ENCODE data around the gene ZNF689.
A peak's percentile ranks its signal among the peaks of the same experiment; 100 is the strongest.

ZNF689 gene

DNA sequence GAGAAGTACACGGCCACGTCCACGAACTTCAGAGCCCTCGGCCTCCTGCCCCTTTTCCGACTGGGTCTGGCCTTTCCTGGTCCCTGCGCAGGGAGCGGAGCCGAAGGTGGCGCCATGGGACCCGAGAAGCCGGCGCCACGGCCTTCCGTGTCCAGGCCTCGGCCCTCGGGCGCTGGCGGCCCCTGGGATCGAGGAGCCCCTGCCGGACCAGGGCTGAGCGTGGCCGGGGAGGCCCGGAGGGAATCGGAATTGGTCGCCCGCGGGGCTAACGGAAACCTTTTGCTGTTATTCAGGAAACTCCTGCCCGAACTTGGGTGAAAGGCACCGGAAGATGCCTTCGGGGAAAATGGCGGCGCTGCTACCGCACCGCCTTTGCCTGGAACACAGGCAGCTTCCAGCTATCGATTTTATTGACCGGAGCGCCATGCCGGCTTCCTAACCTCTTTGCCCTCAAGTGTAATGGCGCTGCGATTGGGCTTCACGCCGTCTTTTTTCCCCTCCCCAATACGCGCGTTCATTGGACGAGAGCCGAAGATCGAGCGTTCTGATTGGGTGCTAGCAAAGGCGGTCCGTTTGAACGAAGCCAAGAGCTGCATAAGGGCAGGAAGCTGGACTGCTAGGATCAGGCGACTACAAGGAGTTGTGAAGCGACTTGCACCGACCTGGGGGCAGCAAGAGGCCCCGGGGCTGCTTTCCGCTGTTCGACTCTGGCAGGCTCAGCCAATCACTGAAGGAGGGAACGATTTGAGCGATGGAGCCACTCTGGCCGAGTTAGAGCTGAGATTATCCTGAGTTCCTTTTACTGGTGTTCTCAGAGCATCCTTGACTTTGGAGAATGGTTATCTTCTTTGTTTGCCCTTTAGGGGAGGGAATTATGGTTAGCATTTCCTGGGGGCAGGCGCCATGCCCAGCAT lies at the start of gene ZNF689:
ZNF689 (minus strand) TSS at position 464 of the 914 bp plus-strand sequence; CDS start at position 116, 348 bp downstream.
- DNase-seq = peak; percentile 76 to 99 (median 93)

GRCh38 chr16:30658731-30659506 lies 48.7 kb upstream of the ZNF689 start:
- DNase-seq = peak in 52 of 56 donors; percentile 61 to 98 (median 94)

DNA sequence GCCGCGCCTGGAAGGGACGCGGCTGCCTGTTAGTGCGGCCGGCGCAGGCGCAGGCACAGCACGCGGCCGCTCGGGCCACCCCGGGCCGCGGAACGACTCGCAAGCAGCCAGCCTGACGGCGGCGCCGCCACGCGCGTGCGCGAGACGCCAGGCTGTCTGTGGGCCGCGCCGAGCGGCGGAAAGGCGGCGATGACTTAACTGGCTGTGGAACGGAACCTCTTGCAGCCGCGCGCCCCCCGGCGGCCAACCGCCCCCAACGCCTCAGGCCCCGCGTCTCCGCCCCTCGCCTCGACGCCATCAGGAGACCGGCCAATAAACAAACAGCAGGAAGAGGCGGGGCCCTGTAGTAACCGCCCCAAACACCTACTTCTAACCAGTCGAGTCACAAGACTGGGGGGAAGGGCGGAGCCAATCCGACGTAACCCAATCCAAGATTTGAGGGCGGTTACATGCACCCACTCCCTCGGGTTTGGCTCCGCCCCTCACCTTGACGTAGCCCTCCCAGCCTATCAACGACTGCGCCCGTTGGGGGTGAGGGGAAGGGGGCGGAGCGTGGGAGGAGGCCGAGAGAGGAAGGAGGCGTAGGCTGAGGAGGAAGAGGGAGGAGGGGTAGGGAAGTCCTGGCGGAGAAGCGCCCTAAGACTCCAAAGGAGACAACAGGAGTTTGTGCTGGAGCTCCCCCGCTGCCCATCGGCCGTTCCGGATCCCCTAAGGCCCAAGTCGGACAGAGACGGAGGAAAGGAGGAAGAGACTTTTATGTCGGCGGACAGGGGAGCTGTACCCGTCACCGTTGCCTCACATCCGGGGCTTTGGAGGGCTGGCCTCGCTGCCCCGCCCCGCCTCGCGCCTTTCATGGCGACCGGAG lies 47.9 kb upstream of the ZNF689 start, which contains the start of gene FBRS:
FBRS (plus strand) TSS at position 566 of the 865 bp plus-strand sequence. CDS start 1,088 bp downstream, outside the sequence.
- DNase-seq = peak; percentile 89 to 100 (median 100)

GRCh38 chr16:30656974-30657865 lies 47.0 kb upstream of the ZNF689 start:
- peak in 1 of 56 donors; percentile 69 for DNase-seq

- DNase-seq = no peak
Measured at GRCh38 chr16:30656388-30656787, 46.2 kb upstream of the ZNF689 start.

- DNase-seq = no peak
Measured at GRCh38 chr16:30655815-30656347, 45.7 kb upstream of the ZNF689 start.

DNA sequence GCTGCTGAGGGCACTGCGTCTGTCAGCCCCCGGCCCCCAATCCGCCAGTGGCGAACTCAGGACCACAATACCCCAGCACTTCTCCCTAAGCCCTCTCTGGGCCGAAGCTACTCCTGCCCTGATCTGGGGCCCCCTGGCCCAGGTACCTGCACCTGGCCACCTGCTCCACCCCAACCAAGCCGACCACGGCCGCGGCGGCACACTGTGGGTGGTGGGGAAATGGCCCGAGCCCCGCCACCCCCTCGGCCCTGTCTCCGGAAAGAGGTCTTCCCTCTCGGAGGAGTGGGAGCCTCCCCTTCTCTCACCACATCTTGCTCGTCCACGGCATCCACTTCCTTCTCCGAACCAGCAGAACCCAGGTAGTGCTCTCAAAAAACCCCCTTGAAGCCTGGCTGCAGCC lies 44.7 kb upstream of the ZNF689 start:
- no peak for DNase-seq

DNA sequence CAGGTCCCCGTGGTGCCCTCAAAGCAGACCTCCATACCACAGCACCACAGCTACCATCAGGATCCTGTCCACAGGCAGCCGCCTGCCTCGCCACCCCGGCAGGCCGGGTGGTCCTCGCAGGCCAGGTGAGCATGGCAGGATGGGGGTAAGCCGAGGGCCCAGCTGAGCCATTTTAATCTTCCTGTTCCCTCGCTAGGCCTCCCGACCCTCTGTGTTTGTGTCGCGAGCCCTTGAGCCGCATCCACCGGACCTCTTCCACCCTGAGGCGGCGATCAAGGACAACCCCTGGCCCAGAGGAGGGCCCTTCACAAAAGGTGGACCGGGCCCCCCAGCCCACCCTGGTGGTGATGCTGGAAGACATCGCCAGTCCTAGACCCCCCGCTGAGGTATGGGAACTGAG lies 42.5 kb upstream of the ZNF689 start:
- no peak for DNase-seq

DNA sequence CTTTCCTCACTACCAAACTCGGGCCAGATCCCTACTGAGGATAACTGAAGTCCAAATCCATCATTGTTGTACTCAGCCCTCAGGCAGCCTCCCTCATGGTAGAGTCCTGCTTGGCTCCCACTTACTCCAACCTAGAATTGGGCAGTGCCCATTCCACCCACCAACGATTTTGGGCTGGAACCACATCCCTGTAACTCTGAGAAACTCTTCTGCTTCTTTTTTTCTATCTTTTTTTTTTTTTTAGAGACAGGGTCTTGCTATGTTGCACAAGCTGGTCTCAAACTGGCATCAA lies 41.8 kb upstream of the ZNF689 start:
- no peak for DNase-seq

DNA sequence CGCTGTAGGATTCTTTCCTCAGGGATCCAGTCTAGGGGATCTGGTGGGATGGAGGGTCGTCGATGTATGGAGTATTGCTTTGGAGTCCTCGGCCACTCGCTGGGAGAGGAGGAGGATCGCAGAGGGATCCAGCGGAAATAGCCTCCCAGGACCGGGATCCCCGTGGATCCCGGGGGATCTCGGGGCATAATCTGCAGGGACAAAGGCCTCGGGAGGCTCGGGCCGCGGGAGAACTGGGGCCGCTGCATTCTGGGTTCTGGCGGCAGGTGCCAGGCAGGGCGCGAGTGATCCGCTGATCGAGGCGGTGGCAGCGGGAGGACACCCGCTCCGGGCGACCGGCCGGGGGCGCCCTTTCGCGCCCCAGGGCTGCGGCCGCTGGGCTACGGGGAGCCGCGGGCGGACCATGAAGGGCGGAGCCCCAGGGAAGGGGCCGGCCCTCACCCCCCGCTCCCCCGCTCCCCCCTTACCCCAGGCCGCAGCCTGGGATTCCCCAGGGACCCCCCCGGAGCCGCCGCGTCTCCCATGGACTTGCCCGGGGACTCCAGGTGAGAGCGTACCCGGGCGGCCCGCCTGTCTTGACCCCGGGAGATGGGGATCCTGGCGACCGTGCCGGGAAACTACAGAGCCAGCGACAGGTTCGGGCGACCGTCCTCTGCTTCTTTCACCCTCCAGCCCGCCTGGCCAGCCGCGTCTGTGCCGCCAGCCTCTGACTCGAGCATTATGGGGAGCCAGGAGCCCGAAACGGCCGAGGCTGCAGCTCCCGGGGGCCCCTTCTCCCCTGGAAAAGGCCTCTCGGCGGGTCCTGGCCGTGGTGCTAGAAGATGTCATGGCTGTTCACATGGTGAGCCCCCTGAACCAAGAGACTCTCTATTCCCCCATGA lies 41.2 kb upstream of the ZNF689 start:
- DNase-seq = peak in 35 of 56 donors; percentile 17 to 76 (median 53)

GRCh38 chr16:30650369-30651123 lies 40.4 kb upstream of the ZNF689 start, which contains the start of gene PRR14:
Gene PRR14, plus strand, starts transcription at chr16:30650960. Its CDS starts 686 bp downstream, at chr16:30651646.
- DNase-seq = peak; percentile 81 to 100 (median 99)

DNA sequence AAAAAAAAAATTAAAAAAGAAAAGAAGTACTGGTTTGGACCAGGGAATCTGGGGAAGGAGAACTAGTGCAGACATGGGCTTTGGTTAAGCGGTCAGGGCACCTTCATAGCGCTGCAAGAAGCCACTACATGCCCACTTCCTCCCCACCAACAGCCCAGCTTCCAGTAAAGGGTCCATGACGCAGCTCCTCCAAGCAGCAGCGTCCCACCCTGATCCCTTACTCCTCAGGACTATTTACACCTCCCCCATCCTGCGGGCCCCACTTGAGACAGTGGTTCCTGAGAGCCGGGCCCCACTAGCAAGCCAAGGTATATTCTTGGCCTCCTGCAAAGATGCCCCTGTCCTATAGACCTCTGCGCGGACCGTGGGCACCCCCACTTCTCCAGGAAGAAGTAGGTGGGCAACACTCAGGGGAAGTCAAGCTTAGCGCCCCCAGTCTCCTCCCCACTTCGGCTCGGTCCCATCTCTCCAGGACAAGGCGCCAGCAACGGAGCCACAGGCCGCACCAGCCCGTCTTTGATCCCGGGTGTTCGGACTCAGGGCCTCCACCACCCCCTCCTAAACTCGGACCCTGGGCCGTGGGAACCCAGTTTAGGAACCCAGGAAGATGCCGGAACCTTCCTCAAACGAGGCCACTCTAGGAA lies 39.7 kb upstream of the ZNF689 start:
- peak in 3 of 56 donors; percentile 46 to 83 (median 67) for DNase-seq

DNA sequence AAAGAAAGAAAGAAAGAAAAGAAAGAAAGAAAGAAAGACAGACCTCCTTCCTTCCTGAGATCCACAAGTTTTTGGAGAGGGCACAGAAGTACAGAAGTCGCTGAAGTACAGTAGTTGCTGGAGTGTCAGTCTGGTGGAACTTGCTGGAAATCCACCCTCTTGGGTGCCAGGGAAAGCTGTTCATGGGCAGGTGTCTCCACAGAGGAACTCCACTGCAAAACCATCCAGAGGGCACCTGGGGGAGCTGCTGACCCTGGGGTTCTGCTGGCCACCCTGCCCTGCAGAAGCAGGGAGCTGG lies 37.0 kb upstream of the ZNF689 start:
- no peak for DNase-seq

DNA sequence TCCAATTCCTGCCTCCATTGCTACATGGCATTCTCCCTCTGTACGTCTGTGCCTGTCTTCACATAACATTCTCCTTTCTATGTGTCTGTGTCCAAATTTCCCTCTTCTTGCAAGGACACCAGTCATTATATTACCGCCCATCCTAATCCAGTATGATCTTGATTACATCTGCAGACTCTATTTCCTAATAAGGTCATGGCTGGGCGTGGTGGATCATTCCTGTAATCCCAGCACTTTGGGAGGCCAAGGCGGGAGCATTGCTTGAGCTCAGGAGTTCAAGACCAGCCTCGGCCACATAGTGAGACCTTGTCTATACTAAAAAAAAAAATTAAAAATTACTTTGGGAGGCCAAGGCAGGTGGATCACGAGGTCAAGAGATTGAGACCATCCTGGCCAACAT lies 35.5 kb upstream of the ZNF689 start:
- no peak for DNase-seq

- no peak for DNase-seq
Measured at GRCh38 chr16:30644334-30644830, 34.2 kb upstream of the ZNF689 start.

- no peak for DNase-seq
Measured at GRCh38 chr16:30641378-30641982, 31.3 kb upstream of the ZNF689 start.

DNA sequence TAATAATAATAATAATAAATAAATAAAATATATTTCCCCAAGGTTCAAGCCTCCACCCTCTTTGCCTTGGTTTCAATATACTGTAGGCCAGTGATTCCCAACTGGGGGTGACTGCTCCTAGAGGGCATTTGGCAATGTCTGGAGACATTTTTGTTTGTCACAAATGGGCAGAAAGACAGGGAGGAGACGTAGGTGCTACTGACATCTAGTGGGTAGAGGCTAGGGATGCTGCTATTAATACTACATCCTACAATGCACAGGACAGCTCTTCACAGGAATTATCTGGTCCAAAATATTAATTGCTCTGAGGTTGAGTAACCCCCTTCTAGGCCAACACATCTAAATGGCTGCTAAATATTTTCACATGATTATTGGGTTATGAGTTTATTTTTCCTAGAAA lies 27.8 kb upstream of the ZNF689 start:
- DNase-seq = no peak

All from amygdala (tissue), 56 donors.